Natural killer cell treated with Interleukin-12 subunit alpha and Interleukin-12 subunit beta and Interleukin-15 and Interleukin-18, amount 100 ng/mL, for 72 hours (primary cell): ENCODE data around the gene MMAB. TPM values are rescaled to one million over a fixed set of nuclear protein-coding genes. Genes with fewer than 3 reads are reported as not detected.

Experiments used
- ATAC-seq, 2 donors: fragments of 150-1000 bp; cut with Tn5 transposase in 1 of 2; sonication (Bioruptor Pico), chemical (Tn5 transposase) in 1 of 2; 2 replicates each; pipeline ENCODE4 v1.10.0; 2021
- DNase-seq: peaks from one replicate; pipeline ENCODE4 v3.0.0; 2022; ENCODE audit warnings: low spot score
- H3K27ac Mint-ChIP-seq, 2 donors: 1 replicate in 1 of 2; 2 replicates in 1 of 2; pipeline ENCODE4 v1.8.0; 2022; ENCODE audit warnings: mixed read lengths in 2 of 2, mild to moderate bottlenecking in 1 of 2, moderate library complexity in 1 of 2
- H3K27me3 Mint-ChIP-seq, 2 donors: 1 replicate in 1 of 2; 2 replicates in 1 of 2; pipeline ENCODE4 v1.8.0; 2022; ENCODE audit warnings: mixed read lengths in 2 of 2
- H3K36me3 Mint-ChIP-seq: one replicate; pipeline ENCODE4 v1.8.0; 2022; ENCODE audit warnings: mixed read lengths
- H3K4me1 Mint-ChIP-seq, 2 donors: 1 replicate in 1 of 2; 2 replicates in 1 of 2; pipeline ENCODE4 v1.8.0; 2022; ENCODE audit warnings: low read depth in 2 of 2, mixed read lengths in 2 of 2, mild to moderate bottlenecking in 1 of 2
- H3K4me3 Mint-ChIP-seq: one replicate; pipeline ENCODE4 v1.8.0; 2022; ENCODE audit warnings: mixed read lengths
- H3K9me3 Mint-ChIP-seq: 2 replicates; pipeline ENCODE4 v1.8.0; 2022; ENCODE audit warnings: mixed read lengths
- total RNA-seq, 2 donors: library from RNA; stranded (reverse); gene quantifications; one replicate each; pipeline ENCODE4 v1.2.3, GENCODE V29; 2022

The MMAB gene
- total RNA-seq, 2 donors from 2014 or later = 36.4 to 40.2 TPM

- Mint-ChIP-seq H3K36me3 (no peaks in the 10 kb centered on the region), H3K27me3 (no peaks in the 10 kb centered on the region), H3K9me3 (no peaks in the 10 kb centered on the region), H3K4me1 (no peaks in the 10 kb centered on the region), H3K27ac (no peak overlapping the region), H3K4me3 (no peak overlapping the region)
- DNase-seq (no peak), ATAC-seq (peak in 1 of 2 donors; percentile 8)
Measured at GRCh38 chr12:109527489-109528123, 45.7 kb downstream of the MMAB start.

GRCh38 chr12:109525279-109525585, 48.1 kb downstream of the MMAB start:
- Mint-ChIP-seq H3K27me3 (no peaks in the 10 kb centered on the region), H3K9me3 (no peaks in the 10 kb centered on the region), H3K4me3 (no peak overlapping the region), H3K27ac (no peak overlapping the region), H3K4me1 (no peaks in the 10 kb centered on the region), H3K36me3 (peaks cover 8% of the 10 kb centered on the region)
- ATAC-seq (no peak), DNase-seq (no peak)

- no peaks in the 10 kb centered on the region for H3K27me3 Mint-ChIP-seq
- no peaks in the 10 kb centered on the region for H3K4me1 Mint-ChIP-seq
- H3K4me3 Mint-ChIP-seq = no peak overlapping the region
- H3K36me3 Mint-ChIP-seq = peaks cover 8% of the 10 kb centered on the region
- no peaks in the 10 kb centered on the region for H3K9me3 Mint-ChIP-seq
- ATAC-seq = no peak
- H3K27ac Mint-ChIP-seq = no peak overlapping the region
- DNase-seq = no peak
Measured at GRCh38 chr12:109524466-109525278, 48.6 kb downstream of the MMAB start.

GRCh38 chr12:109523504-109523903, 49.8 kb downstream of the MMAB start:
- ATAC-seq = peak in 1 of 2 donors; percentile 10

GRCh38 chr12:109523071-109523470, 50.2 kb downstream of the MMAB start:
- Mint-ChIP-seq H3K27ac (no peak overlapping the region), H3K9me3 (no peaks in the 10 kb centered on the region), H3K36me3 (peaks cover 8% of the 10 kb centered on the region)

More at GRCh38 chr12:109523504-109523903, 49.8 kb downstream of the MMAB start:
- Mint-ChIP-seq H3K4me1 (peaks cover 0 to 2% of the 10 kb centered on the region in 2 donors), H3K27me3 (no peaks in the 10 kb centered on the region), H3K4me3 (no peak overlapping the region), H3K9me3 (no peaks in the 10 kb centered on the region), H3K36me3 (peaks cover 8% of the 10 kb centered on the region), H3K27ac (no peak overlapping the region)
- DNase-seq = no peak

GRCh38 chr12:109521831-109522230, 51.5 kb downstream of the MMAB start:
- no peak for ATAC-seq

More at GRCh38 chr12:109523071-109523470, 50.2 kb downstream of the MMAB start:
- peaks cover 0 to 4% of the 10 kb centered on the region in 2 donors for H3K4me1 Mint-ChIP-seq
- no peak overlapping the region for H3K4me3 Mint-ChIP-seq
- ATAC-seq (no peak), DNase-seq (no peak)
- no peaks in the 10 kb centered on the region for H3K27me3 Mint-ChIP-seq

GRCh38 chr12:109519787-109520186, 53.5 kb downstream of the MMAB start:
- peaks cover 8% of the 10 kb centered on the region for H3K36me3 Mint-ChIP-seq
- H3K4me3 Mint-ChIP-seq = no peak overlapping the region
- ATAC-seq (no peak), DNase-seq (no peak)
- peaks cover 0 to 4% of the 10 kb centered on the region in 2 donors for H3K4me1 Mint-ChIP-seq
- H3K27ac Mint-ChIP-seq = no peak overlapping the region
- no peaks in the 10 kb centered on the region for H3K9me3 Mint-ChIP-seq
- H3K27me3 Mint-ChIP-seq = no peaks in the 10 kb centered on the region

More at GRCh38 chr12:109521831-109522230, 51.5 kb downstream of the MMAB start:
- H3K36me3 Mint-ChIP-seq = peaks cover 8% of the 10 kb centered on the region
- no peaks in the 10 kb centered on the region for H3K27me3 Mint-ChIP-seq
- no peaks in the 10 kb centered on the region for H3K9me3 Mint-ChIP-seq
- H3K4me1 Mint-ChIP-seq = peaks cover 0 to 4% of the 10 kb centered on the region in 2 donors
- no peak overlapping the region for H3K4me3 Mint-ChIP-seq
- no peak overlapping the region for H3K27ac Mint-ChIP-seq
- DNase-seq = no peak

GRCh38 chr12:109518820-109519665, 54.3 kb downstream of the MMAB start:
- Mint-ChIP-seq H3K4me3 (no peak overlapping the region), H3K27ac (peak overlapping the region in 1 of 2 donors; percentile 33), H3K9me3 (no peaks in the 10 kb centered on the region), H3K4me1 (peaks cover 0 to 4% of the 10 kb centered on the region in 2 donors), H3K27me3 (no peaks in the 10 kb centered on the region), H3K36me3 (peaks cover 8% of the 10 kb centered on the region)
- DNase-seq (no peak), ATAC-seq (no peak)

- ATAC-seq = no peak
- no peaks in the 10 kb centered on the region for H3K27me3 Mint-ChIP-seq
- no peak overlapping the region for H3K27ac Mint-ChIP-seq
- H3K4me1 Mint-ChIP-seq = peaks cover 0 to 4% of the 10 kb centered on the region in 2 donors
- H3K36me3 Mint-ChIP-seq = peaks cover 13% of the 10 kb centered on the region
- DNase-seq = no peak
- H3K4me3 Mint-ChIP-seq = no peak overlapping the region
- no peaks in the 10 kb centered on the region for H3K9me3 Mint-ChIP-seq
Measured at GRCh38 chr12:109517619-109518018, 55.7 kb downstream of the MMAB start.

GRCh38 chr12:109513977-109514376, 59.3 kb downstream of the MMAB start:
- DNase-seq (no peak), ATAC-seq (no peak)
- Mint-ChIP-seq H3K4me3 (no peak overlapping the region), H3K4me1 (peaks cover 0 to 4% of the 10 kb centered on the region in 2 donors), H3K27ac (no peak overlapping the region), H3K36me3 (peaks cover 24% of the 10 kb centered on the region), H3K27me3 (no peaks in the 10 kb centered on the region), H3K9me3 (no peaks in the 10 kb centered on the region)

GRCh38 chr12:109513051-109513450, 60.3 kb downstream of the MMAB start:
- DNase-seq (no peak), ATAC-seq (no peak)
- Mint-ChIP-seq H3K4me3 (no peak overlapping the region), H3K36me3 (peaks cover 28% of the 10 kb centered on the region), H3K27ac (no peak overlapping the region), H3K4me1 (no peaks in the 10 kb centered on the region), H3K9me3 (no peaks in the 10 kb centered on the region), H3K27me3 (no peaks in the 10 kb centered on the region)

GRCh38 chr12:109512608-109513007, 60.7 kb downstream of the MMAB start:
- no peaks in the 10 kb centered on the region for H3K9me3 Mint-ChIP-seq
- DNase-seq (no peak), ATAC-seq (no peak)
- H3K27me3 Mint-ChIP-seq = no peaks in the 10 kb centered on the region
- peaks cover 28% of the 10 kb centered on the region for H3K36me3 Mint-ChIP-seq
- H3K27ac Mint-ChIP-seq = no peak overlapping the region
- H3K4me1 Mint-ChIP-seq = no peaks in the 10 kb centered on the region
- no peak overlapping the region for H3K4me3 Mint-ChIP-seq

GRCh38 chr12:109510196-109510595, 63.1 kb downstream of the MMAB start:
- Mint-ChIP-seq H3K36me3 (peaks cover 34% of the 10 kb centered on the region), H3K27ac (no peak overlapping the region), H3K4me3 (no peak overlapping the region), H3K27me3 (no peaks in the 10 kb centered on the region), H3K9me3 (no peaks in the 10 kb centered on the region), H3K4me1 (no peaks in the 10 kb centered on the region)
- DNase-seq (no peak), ATAC-seq (no peak)

- no peak for DNase-seq
- Mint-ChIP-seq H3K27ac (no peak overlapping the region), H3K27me3 (no peaks in the 10 kb centered on the region), H3K4me1 (no peaks in the 10 kb centered on the region), H3K36me3 (peaks cover 19% of the 10 kb centered on the region), H3K9me3 (no peaks in the 10 kb centered on the region), H3K4me3 (no peak overlapping the region)
- no peak for ATAC-seq
Measured at GRCh38 chr12:109504068-109504467, 69.2 kb downstream of the MMAB start.
